ENCODE data around the gene JAZF1. TPM values are rescaled to one million over a fixed set of nuclear protein-coding genes. Genes with fewer than 3 reads are reported as not detected.

The JAZF1 gene
- total RNA-seq, 2 donors from 2014 or later = 13.9 to 16.5 TPM

GRCh38 chr7:28168393-28169158 lies 12.0 kb downstream of the JAZF1 start:
- no peak for DNase-seq (ENCODE audit: low spot score)

GRCh38 chr7:28166982-28167715 lies 13.4 kb downstream of the JAZF1 start:
- Histone ChIP-seq H3K9me3 (no peaks in the 10 kb centered on the region), H3K36me3 (no peaks in the 10 kb centered on the region), H3K4me3 (no peak overlapping the region), H3K27ac (no peak overlapping the region), H3K27me3 (replicated peaks; ENCODE audit: insufficient read depth) (no peaks in the 10 kb centered on the region), H3K4me1 (ENCODE audit: control insufficient read depth in 1 of 2, low read depth in 2 of 2) (peaks cover 15 to 24% of the 10 kb centered on the region in 2 donors)
- DNase-seq (ENCODE audit: low spot score) = no peak
- no peak for TF ChIP-seq CTCF (IDR thresholded peaks at IDR 0.05)
- ATAC-seq (ENCODE audit: insufficient number of reproducible peaks, low FRiP score, low read depth) = no peak

More at GRCh38 chr7:28168393-28169158, 12.0 kb downstream of the JAZF1 start:
- H3K36me3 ChIP-seq = no peaks in the 10 kb centered on the region
- H3K27me3 ChIP-seq (replicated peaks; ENCODE audit: insufficient read depth) = no peaks in the 10 kb centered on the region
- H3K4me3 ChIP-seq = no peak overlapping the region
- no peak for ATAC-seq (ENCODE audit: insufficient number of reproducible peaks, low FRiP score, low read depth)
- no peaks in the 10 kb centered on the region for H3K9me3 ChIP-seq
- H3K4me1 ChIP-seq (ENCODE audit: control insufficient read depth in 1 of 2, low read depth in 2 of 2) = peaks cover 15 to 24% of the 10 kb centered on the region in 2 donors
- no peak overlapping the region for H3K27ac ChIP-seq
- TF ChIP-seq CTCF (IDR thresholded peaks at IDR 0.05) = no peak

GRCh38 chr7:28165961-28166955 lies 14.3 kb downstream of the JAZF1 start:
- Histone ChIP-seq H3K4me3 (no peak overlapping the region), H3K27me3 (replicated peaks; ENCODE audit: insufficient read depth) (no peaks in the 10 kb centered on the region), H3K9me3 (no peaks in the 10 kb centered on the region), H3K27ac (no peak overlapping the region), H3K36me3 (no peaks in the 10 kb centered on the region), H3K4me1 (ENCODE audit: control insufficient read depth in 1 of 2, low read depth in 2 of 2) (peaks cover 15 to 24% of the 10 kb centered on the region in 2 donors)
- TF ChIP-seq CTCF (IDR thresholded peaks at IDR 0.05) = no peak
- ATAC-seq (ENCODE audit: insufficient number of reproducible peaks, low FRiP score, low read depth) = no peak
- DNase-seq (ENCODE audit: low spot score) = no peak

- ATAC-seq (ENCODE audit: insufficient number of reproducible peaks, low FRiP score, low read depth) = no peak
- no peak for TF ChIP-seq CTCF (IDR thresholded peaks at IDR 0.05)
- Histone ChIP-seq H3K9me3 (no peaks in the 10 kb centered on the region), H3K27ac (no peak overlapping the region), H3K36me3 (no peaks in the 10 kb centered on the region), H3K4me3 (no peak overlapping the region), H3K27me3 (replicated peaks; ENCODE audit: insufficient read depth) (no peaks in the 10 kb centered on the region), H3K4me1 (ENCODE audit: control insufficient read depth in 1 of 2, low read depth in 2 of 2) (peaks cover 15 to 24% of the 10 kb centered on the region in 2 donors)
- no peak for DNase-seq (ENCODE audit: low spot score)
These were observed 15.3 kb downstream of the JAZF1 start for GRCh38 chr7:28165261-28165660.
